ENCODE measurements around the gene C6orf47. TPM values are rescaled to one million over a fixed set of nuclear protein-coding genes. Genes with fewer than 3 reads are reported as not detected.

The C6orf47 gene
- total and polyA plus RNA-seq, 10 of the 15 experiments (the other 5 are each of a cell fraction or from before 2014, with no cell fraction given), result 0.16 to 20.4 (median 17.3) TPM; not detected in 1

DNA sequence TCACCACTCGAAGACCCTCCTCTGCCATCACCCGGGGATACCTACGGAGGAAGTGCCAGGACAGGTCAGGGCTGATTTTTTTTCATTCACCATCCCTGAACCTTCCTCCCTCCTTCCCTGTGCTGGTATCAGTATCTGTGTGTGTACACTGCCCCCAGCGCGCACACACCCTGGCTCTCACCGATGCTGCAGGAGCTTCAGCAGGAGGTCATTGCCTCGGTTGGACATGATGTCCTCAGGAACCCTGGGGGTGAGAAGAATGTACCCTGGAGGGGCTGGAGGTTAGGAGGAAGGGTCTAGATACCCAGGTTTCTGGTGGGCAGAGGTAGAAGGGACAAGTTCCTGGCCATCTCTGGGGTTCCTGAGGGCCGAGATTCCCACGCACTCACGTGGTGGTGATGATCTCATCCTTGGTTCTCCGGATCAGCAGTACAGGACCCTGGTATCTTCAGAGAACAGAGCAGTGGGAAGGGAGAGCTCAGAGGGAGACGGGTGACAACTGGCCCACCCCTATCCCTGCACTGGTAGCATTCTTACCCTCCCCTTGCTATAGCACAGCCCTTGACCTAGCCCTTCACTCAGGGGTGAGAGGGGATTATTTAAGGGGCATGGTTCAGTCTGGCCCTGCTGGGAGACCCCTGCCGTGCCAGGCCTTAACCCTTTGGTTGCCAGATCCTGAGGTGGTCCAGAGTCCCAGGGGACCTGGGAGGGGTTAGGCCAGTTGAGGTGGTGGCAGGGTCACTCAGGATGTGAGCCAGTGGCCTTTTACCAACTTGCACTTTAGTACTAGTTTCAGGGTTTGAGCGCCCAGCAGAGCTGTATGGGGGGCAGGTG lies 27.5 kb upstream of the C6orf47 start:
- no peaks in the 10 kb centered on the region for H3K27me3 ChIP-seq (replicated peaks in 1 of 2; ENCODE audit: control insufficient read depth in 2 of 2, insufficient read depth in 2 of 2, low read length in 1 of 2)
- intact Hi-C loops (cut with micrococcal nuclease; ENCODE audit: unreplicated experiment), result no loop called here
- RAD21 ChIA-PET (ENCODE audit: unreplicated experiment), result no interaction called here
- SMC1A ChIA-PET (ENCODE audit: uncharacterized antibody, unreplicated experiment), result interaction anchor here (0.6 kb wide), 1 partner anchor 42 kb away, joined by 3 read pairs; no protein-coding TSS in a partner anchor
- no peaks in the 10 kb centered on the region for H4K20me1 ChIP-seq (ENCODE audit: control insufficient read depth, insufficient read depth)
- H3K4me2 ChIP-seq (ENCODE audit: control insufficient read depth, insufficient read depth), result no peak overlapping the region
- H3K4me1 ChIP-seq (ENCODE audit: control insufficient read depth, insufficient read depth, low read length), result no peaks in the 10 kb centered on the region
- no peak overlapping the region for H3K4me3 ChIP-seq
- no peak for FAIRE-seq
- POLR2A ChIA-PET, result no interaction called here
- no peaks in the 10 kb centered on the region for H3K9me3 ChIP-seq (replicated peaks; ENCODE audit: control insufficient read depth, insufficient read depth, low read length)
- H3K9ac ChIP-seq (ENCODE audit: control insufficient read depth, insufficient read depth, low read length), result no peak overlapping the region
- no peaks in the 10 kb centered on the region for H3K79me2 ChIP-seq (ENCODE audit: control insufficient read depth, insufficient read depth, low read length)
- no peak overlapping the region for H2AFZ ChIP-seq (ENCODE audit: control insufficient read depth, low read depth, low read length)
- BruUV-seq (replicated peaks), result no TSS peak
- CTCF ChIA-PET, result interaction anchor here (1.1 kb wide), 1 partner anchor 190 kb away, joined by 3 read pairs; no protein-coding TSS in a partner anchor
- DNase-seq (ENCODE audit: low read depth, low spot score), result no peak
- H3K36me3 ChIP-seq (ENCODE audit: control insufficient read depth in 2 of 2, insufficient read depth in 2 of 2, low read length in 1 of 2), result peaks cover 7 to 35% of the 10 kb centered on the region in 2 experiments; a peak in 3 of 4 replicates
- in situ Hi-C loops (cut with MboI), result no loop called here
- ATAC-seq, result no peak
- 84% methylated on average over 14 of the region's 14 CpGs for WGBS (ENCODE audit: insufficient coverage, insufficient replicate concordance, low lambda C conversion rate, missing lambda C conversion rate)
- H3K27ac ChIP-seq (ENCODE audit: control insufficient read depth, insufficient read depth), result no peak overlapping the region
- TF ChIP-seq SRF (IDR thresholded peaks at IDR 0.05; ENCODE audit: low read depth in 2 of 2, low read length in 2 of 2) (no peak), ASH2L (IDR thresholded peaks at IDR 0.05; ENCODE audit: borderline replicate concordance, low read depth) (no peak), SIX5 (IDR thresholded peaks at IDR 0.05; ENCODE audit: low read depth, low read length, severe bottlenecking) (no peak), KAT2A (conservative IDR thresholded peaks at IDR 0.05; ENCODE audit: control insufficient read depth, low read depth, low read length) (no peak)
- TF ChIP-seq, protein P1, sequence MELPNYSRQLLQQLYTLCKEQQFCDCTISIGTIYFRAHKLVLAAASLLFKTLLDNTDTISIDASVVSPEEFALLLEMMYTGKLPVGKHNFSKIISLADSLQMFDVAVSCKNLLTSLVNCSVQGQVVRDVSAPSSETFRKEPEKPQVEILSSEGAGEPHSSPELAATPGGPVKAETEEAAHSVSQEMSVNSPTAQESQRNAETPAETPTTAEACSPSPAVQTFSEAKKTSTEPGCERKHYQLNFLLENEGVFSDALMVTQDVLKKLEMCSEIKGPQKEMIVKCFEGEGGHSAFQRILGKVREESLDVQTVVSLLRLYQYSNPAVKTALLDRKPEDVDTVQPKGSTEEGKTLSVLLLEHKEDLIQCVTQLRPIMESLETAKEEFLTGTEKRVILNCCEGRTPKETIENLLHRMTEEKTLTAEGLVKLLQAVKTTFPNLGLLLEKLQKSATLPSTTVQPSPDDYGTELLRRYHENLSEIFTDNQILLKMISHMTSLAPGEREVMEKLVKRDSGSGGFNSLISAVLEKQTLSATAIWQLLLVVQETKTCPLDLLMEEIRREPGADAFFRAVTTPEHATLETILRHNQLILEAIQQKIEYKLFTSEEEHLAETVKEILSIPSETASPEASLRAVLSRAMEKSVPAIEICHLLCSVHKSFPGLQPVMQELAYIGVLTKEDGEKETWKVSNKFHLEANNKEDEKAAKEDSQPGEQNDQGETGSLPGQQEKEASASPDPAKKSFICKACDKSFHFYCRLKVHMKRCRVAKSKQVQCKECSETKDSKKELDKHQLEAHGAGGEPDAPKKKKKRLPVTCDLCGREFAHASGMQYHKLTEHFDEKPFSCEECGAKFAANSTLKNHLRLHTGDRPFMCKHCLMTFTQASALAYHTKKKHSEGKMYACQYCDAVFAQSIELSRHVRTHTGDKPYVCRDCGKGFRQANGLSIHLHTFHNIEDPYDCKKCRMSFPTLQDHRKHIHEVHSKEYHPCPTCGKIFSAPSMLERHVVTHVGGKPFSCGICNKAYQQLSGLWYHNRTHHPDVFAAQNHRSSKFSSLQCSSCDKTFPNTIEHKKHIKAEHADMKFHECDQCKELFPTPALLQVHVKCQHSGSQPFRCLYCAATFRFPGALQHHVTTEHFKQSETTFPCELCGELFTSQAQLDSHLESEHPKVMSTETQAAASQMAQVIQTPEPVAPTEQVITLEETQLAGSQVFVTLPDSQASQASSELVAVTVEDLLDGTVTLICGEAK (IDR thresholded peaks at IDR 0.05; ENCODE audit: borderline replicate concordance), result no peak
- TF ChIP-seq, protein P2, sequence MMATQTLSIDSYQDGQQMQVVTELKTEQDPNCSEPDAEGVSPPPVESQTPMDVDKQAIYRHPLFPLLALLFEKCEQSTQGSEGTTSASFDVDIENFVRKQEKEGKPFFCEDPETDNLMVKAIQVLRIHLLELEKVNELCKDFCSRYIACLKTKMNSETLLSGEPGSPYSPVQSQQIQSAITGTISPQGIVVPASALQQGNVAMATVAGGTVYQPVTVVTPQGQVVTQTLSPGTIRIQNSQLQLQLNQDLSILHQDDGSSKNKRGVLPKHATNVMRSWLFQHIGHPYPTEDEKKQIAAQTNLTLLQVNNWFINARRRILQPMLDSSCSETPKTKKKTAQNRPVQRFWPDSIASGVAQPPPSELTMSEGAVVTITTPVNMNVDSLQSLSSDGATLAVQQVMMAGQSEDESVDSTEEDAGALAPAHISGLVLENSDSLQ (IDR thresholded peaks at IDR 0.05), result no peak
- TF ChIP-seq, protein P3, sequence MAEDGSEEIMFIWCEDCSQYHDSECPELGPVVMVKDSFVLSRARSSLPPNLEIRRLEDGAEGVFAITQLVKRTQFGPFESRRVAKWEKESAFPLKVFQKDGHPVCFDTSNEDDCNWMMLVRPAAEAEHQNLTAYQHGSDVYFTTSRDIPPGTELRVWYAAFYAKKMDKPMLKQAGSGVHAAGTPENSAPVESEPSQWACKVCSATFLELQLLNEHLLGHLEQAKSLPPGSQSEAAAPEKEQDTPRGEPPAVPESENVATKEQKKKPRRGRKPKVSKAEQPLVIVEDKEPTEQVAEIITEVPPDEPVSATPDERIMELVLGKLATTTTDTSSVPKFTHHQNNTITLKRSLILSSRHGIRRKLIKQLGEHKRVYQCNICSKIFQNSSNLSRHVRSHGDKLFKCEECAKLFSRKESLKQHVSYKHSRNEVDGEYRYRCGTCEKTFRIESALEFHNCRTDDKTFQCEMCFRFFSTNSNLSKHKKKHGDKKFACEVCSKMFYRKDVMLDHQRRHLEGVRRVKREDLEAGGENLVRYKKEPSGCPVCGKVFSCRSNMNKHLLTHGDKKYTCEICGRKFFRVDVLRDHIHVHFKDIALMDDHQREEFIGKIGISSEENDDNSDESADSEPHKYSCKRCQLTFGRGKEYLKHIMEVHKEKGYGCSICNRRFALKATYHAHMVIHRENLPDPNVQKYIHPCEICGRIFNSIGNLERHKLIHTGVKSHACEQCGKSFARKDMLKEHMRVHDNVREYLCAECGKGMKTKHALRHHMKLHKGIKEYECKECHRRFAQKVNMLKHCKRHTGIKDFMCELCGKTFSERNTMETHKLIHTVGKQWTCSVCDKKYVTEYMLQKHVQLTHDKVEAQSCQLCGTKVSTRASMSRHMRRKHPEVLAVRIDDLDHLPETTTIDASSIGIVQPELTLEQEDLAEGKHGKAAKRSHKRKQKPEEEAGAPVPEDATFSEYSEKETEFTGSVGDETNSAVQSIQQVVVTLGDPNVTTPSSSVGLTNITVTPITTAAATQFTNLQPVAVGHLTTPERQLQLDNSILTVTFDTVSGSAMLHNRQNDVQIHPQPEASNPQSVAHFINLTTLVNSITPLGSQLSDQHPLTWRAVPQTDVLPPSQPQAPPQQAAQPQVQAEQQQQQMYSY (CRISPR knock-in tag; IDR thresholded peaks at IDR 0.05), result no peak
- TF ChIP-seq, protein P4, sequence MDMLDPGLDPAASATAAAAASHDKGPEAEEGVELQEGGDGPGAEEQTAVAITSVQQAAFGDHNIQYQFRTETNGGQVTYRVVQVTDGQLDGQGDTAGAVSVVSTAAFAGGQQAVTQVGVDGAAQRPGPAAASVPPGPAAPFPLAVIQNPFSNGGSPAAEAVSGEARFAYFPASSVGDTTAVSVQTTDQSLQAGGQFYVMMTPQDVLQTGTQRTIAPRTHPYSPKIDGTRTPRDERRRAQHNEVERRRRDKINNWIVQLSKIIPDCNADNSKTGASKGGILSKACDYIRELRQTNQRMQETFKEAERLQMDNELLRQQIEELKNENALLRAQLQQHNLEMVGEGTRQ (IDR thresholded peaks at IDR 0.05; ENCODE audit: borderline replicate concordance, low read depth, low read length), result no peak
- TF ChIP-seq, protein P5, sequence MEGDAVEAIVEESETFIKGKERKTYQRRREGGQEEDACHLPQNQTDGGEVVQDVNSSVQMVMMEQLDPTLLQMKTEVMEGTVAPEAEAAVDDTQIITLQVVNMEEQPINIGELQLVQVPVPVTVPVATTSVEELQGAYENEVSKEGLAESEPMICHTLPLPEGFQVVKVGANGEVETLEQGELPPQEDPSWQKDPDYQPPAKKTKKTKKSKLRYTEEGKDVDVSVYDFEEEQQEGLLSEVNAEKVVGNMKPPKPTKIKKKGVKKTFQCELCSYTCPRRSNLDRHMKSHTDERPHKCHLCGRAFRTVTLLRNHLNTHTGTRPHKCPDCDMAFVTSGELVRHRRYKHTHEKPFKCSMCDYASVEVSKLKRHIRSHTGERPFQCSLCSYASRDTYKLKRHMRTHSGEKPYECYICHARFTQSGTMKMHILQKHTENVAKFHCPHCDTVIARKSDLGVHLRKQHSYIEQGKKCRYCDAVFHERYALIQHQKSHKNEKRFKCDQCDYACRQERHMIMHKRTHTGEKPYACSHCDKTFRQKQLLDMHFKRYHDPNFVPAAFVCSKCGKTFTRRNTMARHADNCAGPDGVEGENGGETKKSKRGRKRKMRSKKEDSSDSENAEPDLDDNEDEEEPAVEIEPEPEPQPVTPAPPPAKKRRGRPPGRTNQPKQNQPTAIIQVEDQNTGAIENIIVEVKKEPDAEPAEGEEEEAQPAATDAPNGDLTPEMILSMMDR (IDR thresholded peaks at IDR 0.05 in 2 of 3, conservative IDR thresholded peaks at IDR 0.05 in 1 of 3; ENCODE audit: control insufficient read depth in 2 of 3, extremely low read depth in 1 of 3, insufficient read depth in 1 of 3, low read depth in 3 of 3, low read length in 3 of 3), result no peak
